ENCODE results near the gene KDM6B. TPM values are rescaled to one million over a fixed set of nuclear protein-coding genes. Genes with fewer than 3 reads are reported as not detected.
"Not testable (repeated sequence)": the region's sequence is repeated elsewhere in the genome, so short reads cannot be mapped to it uniquely, and the experiment has no call there.

The KDM6B gene
- total RNA-seq, 1 donor from 2014 or later, result 2.7 TPM

DNA sequence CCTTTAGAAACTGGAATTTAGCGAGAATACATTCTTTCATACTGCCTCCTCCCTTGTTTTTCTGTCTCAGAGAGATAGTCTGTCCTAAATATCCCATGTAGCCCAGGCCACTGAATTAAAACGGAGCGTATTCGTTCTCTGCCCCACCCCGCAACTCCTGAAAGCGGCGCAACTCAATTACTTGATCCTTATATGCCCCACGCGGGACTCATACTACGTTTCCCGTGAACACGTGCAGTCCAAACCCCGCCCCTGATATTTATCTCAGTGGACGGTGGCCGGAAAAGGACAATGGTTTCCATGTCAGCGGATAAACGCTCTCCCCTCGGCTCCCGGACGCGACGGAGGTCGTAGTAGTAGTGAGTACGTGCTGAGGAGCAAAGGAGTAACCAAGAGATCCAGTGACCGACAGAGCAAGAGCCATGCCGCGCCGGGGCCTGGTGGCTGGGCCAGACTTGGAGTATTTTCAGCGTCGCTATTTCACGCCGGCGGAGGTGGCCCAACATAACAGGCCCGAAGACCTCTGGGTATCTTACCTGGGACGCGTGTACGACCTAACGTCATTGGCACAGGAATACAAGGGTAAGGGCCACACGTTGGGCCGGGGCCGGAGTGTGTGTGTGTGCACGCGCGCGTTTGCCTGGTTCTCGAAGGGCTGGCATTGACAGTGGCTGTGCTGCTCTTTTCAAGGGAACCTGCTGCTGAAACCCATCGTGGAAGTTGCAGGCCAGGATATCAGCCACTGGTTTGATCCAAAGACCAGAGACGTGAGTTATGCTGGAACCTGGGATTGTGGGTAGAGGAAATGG, 23.9 kb downstream of the KDM6B start, which contains the start of gene CYB5D1:
CYB5D1 (plus strand) TSS at position 291 of the 809 bp plus-strand sequence; CDS start at position 423, 132 bp downstream.
- no peak for TF ChIP-seq CTCF (conservative IDR thresholded peaks at IDR 0.05; ENCODE audit: low read depth, low read length)
- no peak for DNase-seq (ENCODE audit: low read depth)
- H3K4me3 ChIP-seq (ENCODE audit: low read depth, low read length), result peak within 1 kb of the TSS; percentile 95

- TF ChIP-seq CTCF (conservative IDR thresholded peaks at IDR 0.05; ENCODE audit: low read depth, low read length), result peak; percentile 54
- no peak for DNase-seq (ENCODE audit: low read depth)
- H3K4me3 ChIP-seq (ENCODE audit: low read depth, low read length), result peak overlapping the region; percentile 95
Measured at GRCh38 chr17:7858522-7858810, 24.4 kb downstream of the KDM6B start.

GRCh38 chr17:7859028-7859427, 25.0 kb downstream of the KDM6B start:
- DNase-seq (ENCODE audit: low read depth), result no peak
- no peak for TF ChIP-seq CTCF (conservative IDR thresholded peaks at IDR 0.05; ENCODE audit: low read depth, low read length)
- H3K4me3 ChIP-seq (ENCODE audit: low read depth, low read length), result peak overlapping the region; percentile 95

- TF ChIP-seq CTCF (conservative IDR thresholded peaks at IDR 0.05; ENCODE audit: low read depth, low read length), result peak; percentile 74
- H3K4me3 ChIP-seq (ENCODE audit: low read depth, low read length), result no peak overlapping the region
- DNase-seq (ENCODE audit: low read depth), result no peak
Measured at GRCh38 chr17:7862692-7863437, 28.8 kb downstream of the KDM6B start.

GRCh38 chr17:7864384-7864783, 30.4 kb downstream of the KDM6B start:
- not testable (repeated sequence) for H3K4me3 ChIP-seq (ENCODE audit: low read depth, low read length); DNase-seq (ENCODE audit: low read depth)

DNA sequence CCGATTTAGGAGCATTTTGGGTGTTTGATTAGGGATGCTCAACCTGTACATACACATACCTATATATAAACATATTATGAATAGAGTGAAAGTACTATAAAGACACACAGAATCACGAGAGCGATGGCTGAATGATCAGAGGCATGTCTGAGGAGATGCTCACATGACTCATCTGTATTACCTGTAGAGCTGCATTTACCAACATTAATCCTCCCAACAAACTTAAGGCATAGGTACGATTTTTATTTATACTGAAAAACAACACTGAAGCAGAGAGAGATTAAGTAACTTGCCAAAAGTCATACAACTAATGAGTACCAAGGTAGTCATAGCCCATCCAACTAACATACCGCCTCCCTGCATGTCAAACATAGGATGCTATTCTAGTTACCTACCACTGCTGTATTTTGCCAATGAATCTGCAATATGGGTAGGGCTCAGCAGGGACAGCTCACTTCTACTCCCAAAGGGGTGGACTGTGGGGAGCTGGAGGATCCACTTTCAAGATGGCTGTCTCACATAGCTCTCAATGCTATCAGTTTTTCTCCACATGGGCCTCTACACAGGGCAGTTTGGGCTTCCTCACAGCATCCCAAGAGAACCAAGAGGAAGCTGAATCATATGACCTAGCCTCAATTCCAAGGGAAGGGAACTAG, 31.1 kb downstream of the KDM6B start:
- no peak for DNase-seq (ENCODE audit: low read depth)
- TF ChIP-seq CTCF (conservative IDR thresholded peaks at IDR 0.05; ENCODE audit: low read depth, low read length), result no peak
- H3K4me3 ChIP-seq (ENCODE audit: low read depth, low read length), result no peak overlapping the region

DNA sequence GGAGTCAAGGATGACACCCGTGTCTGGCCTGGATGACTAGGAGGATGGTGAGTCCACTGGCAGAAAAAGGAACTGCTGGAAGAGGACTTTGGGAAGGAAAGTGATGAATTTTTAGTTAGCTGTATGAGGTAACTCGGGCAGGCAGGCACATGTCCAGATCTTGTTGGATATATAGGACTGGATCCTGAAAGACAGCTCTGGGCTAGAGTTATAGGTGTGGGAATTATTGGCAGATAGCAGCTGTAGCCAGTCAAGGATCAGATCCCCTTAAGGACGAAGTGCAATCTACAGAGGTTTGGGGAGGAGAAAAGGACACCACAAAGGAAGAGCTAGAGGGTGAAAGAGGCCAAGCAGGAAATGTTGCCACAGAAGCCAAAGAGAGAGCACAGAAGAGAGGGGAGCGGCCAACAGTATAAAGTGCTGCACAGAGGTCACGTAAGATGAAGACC, 33.9 kb downstream of the KDM6B start:
- H3K4me3 ChIP-seq (ENCODE audit: low read depth, low read length), result no peak overlapping the region
- no peak for TF ChIP-seq CTCF (conservative IDR thresholded peaks at IDR 0.05; ENCODE audit: low read depth, low read length)
- DNase-seq (ENCODE audit: low read depth), result no peak

Measured in epithelial cell of proximal tubule (primary cell).